Stimulated activated CD8-positive, alpha-beta memory T cell treated with anti-CD3 and anti-CD28 coated beads, Interleukin-7, amount 100 ng/mL, for 48 hours (primary cell): Measurements from ENCODE around the gene VIPAS39.

Source experiments
- DNase-seq, 2 donors: peaks; one replicate each; pipeline ENCODE4 v3.0.0-alpha.2; 2020; ENCODE audit warnings: low read depth in 1 of 2; ENCODE audit errors: extremely low read depth in 1 of 2

Gene VIPAS39

GRCh38 chr14:77407158-77407557 is 50.2 kb downstream of the VIPAS39 start:
- no peak for DNase-seq

GRCh38 chr14:77406718-77407117 is 50.7 kb downstream of the VIPAS39 start:
- no peak for DNase-seq

GRCh38 chr14:77406086-77406485 is 51.3 kb downstream of the VIPAS39 start:
- DNase-seq, result no peak

- no peak for DNase-seq
Measured at GRCh38 chr14:77403768-77404167, 53.6 kb downstream of the VIPAS39 start.

GRCh38 chr14:77400216-77400615 is 57.2 kb downstream of the VIPAS39 start:
- DNase-seq, result no peak

GRCh38 chr14:77390188-77390587 is 67.2 kb downstream of the VIPAS39 start:
- DNase-seq, result no peak

GRCh38 chr14:77378701-77379100 is 78.7 kb downstream of the VIPAS39 start:
- DNase-seq, result no peak

- DNase-seq, result no peak
Measured at GRCh38 chr14:77377502-77377844, 79.9 kb downstream of the VIPAS39 start.

- peak; percentile 64 to 69 for DNase-seq
Measured at GRCh38 chr14:77376771-77377501, 80.5 kb downstream of the VIPAS39 start, which contains the start of the genes SAMD15 and TMED8. Gene SAMD15 (plus strand): TSS chr14:77377379. CDS start chr14:77377419, 40 bp downstream. Gene TMED8 (minus strand): TSS chr14:77377094. CDS start chr14:77377053, 41 bp downstream.
